Naive B cell (primary cell): ENCODE data around the gene BLZF1. TPM values are rescaled to one million over a fixed set of nuclear protein-coding genes. Genes with fewer than 3 reads are reported as not detected.
"Not testable (repeated sequence)": the region's sequence is repeated elsewhere in the genome, so short reads cannot be mapped to it uniquely, and the experiment has no call there.

ENCODE experiments used
- ATAC-seq, 2 donors: fragments of 150-1000 bp; cut with Tn5 transposase; 2 replicates each; pipeline ENCODE4 v1.10.0; 2021; ENCODE audit warnings: low read depth in 2 of 2, mild to moderate bottlenecking in 2 of 2, moderate library complexity in 2 of 2
- DNase-seq: peaks from one replicate; pipeline ENCODE4 v3.0.0; 2022
- H3K27ac Mint-ChIP-seq, 6 donors: one replicate each; pipeline ENCODE4 v1.8.0; 2020 to 2022; ENCODE audit warnings: mild to moderate bottlenecking in 6 of 6, mixed read lengths in 6 of 6, moderate library complexity in 5 of 6, inconsistent platforms in 2 of 6
- H3K27me3 Mint-ChIP-seq, 3 donors: one replicate each; pipeline ENCODE4 v1.8.0; 2021 to 2022; ENCODE audit warnings: mixed read lengths in 3 of 3, mild to moderate bottlenecking in 1 of 3
- H3K36me3 Mint-ChIP-seq, 2 donors: one replicate each; pipeline ENCODE4 v1.8.0; 2020 to 2022; ENCODE audit warnings: mixed read lengths in 2 of 2, inconsistent platforms in 1 of 2, mild to moderate bottlenecking in 1 of 2
- H3K4me1 Mint-ChIP-seq, 3 donors: one replicate each; pipeline ENCODE4 v1.8.0; 2020 to 2022; ENCODE audit warnings: mixed read lengths in 3 of 3, inconsistent platforms in 1 of 3, mild to moderate bottlenecking in 1 of 3, moderate library complexity in 1 of 3
- H3K4me3 Mint-ChIP-seq, 8 donors: one replicate each; pipeline ENCODE4 v1.8.0; 2020 to 2022; ENCODE audit warnings: mild to moderate bottlenecking in 8 of 8, mixed read lengths in 8 of 8, moderate library complexity in 8 of 8, inconsistent platforms in 2 of 8
- H3K9me3 Mint-ChIP-seq, 7 donors: one replicate each; pipeline ENCODE4 v1.8.0; 2020 to 2022; ENCODE audit warnings: mixed read lengths in 7 of 7, mild to moderate bottlenecking in 5 of 7, inconsistent platforms in 2 of 7, moderate library complexity in 1 of 7
- polyA plus RNA-seq, 6 donors: library from polyadenylated mRNA; unstranded; fragments of 300-500 nt; fragmentation: Illumina TruSeq; gene quantifications; one replicate each; pipeline ENCODE4 v1.2.3, GENCODE V29; 2021; ENCODE audit warnings: low read depth in 6 of 6

Gene BLZF1
- polyA plus RNA-seq, 6 donors from 2014 or later: 10.3 to 12.6 (median 11.0) TPM

DNA sequence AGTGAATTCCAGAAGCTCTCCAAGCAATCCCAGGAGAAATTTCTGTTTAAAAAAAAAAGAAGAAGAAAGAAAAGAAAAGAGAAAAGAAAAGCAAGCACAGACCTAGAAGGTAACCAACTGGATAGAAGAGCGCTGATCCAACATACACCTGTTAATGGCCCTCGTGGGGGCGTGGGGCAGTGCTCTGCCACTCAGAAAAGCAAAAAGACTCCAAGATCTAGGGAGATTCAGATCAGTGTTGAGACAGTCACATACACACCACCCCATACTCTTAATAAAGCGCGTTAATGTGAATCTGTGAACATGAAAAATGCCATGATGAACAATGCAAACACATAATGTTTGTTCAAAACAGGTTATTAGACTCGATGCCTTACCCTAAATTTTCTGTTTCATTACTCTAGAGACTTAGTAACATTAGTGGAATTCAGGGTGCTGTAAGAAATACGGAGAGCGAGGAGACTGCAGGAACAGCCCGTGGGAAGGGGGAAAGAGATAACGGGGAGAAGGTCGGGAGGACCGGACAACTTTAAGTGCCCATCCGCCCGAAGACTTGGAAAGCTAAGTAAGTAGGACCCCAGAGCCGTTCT lies 804 bp upstream of the BLZF1 start:
- Mint-ChIP-seq H3K9me3 (peaks cover 0 to 4% (median 0%) of the 10 kb centered on the region in 7 donors), H3K36me3 (peaks cover 10 to 15% of the 10 kb centered on the region in 2 donors)
- DNase-seq: no peak

DNA sequence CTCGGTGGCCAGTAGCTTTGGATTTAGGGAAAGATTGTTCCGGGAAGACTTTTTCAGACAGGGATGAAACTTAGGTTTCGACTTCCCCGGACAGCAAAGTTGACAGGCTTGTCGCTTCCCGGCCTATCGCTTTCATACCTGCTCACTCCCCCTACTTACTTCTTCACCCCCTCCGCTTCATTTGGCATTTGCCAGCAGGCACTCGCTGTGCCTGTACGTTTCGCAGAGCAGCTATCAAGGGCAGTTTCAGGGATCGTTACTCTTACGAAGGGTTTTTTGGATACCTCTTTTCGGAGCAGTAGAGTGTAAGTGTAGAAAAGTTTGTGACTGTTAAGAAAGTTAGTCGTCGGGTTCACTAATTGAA lies 393 bp downstream of the BLZF1 start:
- Mint-ChIP-seq H3K9me3 (peaks cover 0 to 4% (median 0%) of the 10 kb centered on the region in 7 donors), H3K4me3 (no peak overlapping the region), H3K4me1 (peaks cover 2 to 8% (median 4%) of the 10 kb centered on the region in 3 donors), H3K27me3 (no peaks in the 10 kb centered on the region), H3K36me3 (peaks cover 10% of the 10 kb centered on the region in 2 donors), H3K27ac (no peak overlapping the region)
- ATAC-seq: peak in 1 of 2 donors; percentile 5
- peak; percentile 12 for DNase-seq

More for the DNA sequence above, 804 bp upstream of the BLZF1 start:
- Mint-ChIP-seq H3K4me1 (peaks cover 2 to 5% (median 4%) of the 10 kb centered on the region in 3 donors), H3K27me3 (no peaks in the 10 kb centered on the region), H3K4me3 (no peak overlapping the region), H3K27ac (no peak overlapping the region)
- ATAC-seq: no peak

DNA sequence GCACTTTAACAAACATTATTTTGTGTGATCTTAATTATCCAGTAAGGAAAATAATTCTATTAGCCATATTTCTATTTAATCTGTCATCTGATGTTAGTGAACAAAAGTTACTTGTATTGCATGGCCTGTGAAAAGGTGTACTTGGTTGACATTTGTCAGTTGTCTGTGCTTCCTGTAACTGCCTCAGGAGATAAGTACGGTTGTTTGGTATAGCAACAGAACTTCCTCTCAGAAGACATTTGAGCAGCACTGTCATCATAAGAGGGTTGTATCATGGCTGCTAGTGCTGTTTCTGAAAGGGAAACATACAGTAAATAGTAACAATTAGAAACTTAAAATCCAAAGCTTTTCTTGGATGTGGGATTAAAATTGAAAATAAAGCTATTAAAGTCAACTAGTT lies 3.4 kb downstream of the BLZF1 start:
- no peak for DNase-seq
- no peaks in the 10 kb centered on the region for H3K9me3 Mint-ChIP-seq
- peak overlapping the region in 1 of 8 donors; percentile 22 for H3K4me3 Mint-ChIP-seq

DNA sequence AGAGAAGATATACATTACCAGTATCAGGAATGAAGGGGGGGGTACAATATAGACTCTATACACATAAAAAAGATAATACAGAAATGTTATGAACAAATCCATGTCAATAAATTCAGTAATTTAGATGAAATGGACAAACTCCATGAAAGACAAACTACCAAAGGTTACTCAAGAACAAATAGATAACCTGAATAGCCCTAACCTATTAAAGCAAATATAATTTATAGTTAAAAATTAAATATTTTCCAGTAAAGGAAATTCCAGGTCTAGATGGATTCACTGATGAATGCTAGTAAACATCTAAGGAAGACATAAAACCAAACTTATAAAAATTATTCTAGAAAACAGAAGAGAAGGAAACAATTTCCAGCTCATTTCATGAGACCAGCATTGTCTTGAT lies 13.2 kb downstream of the BLZF1 start:
- Mint-ChIP-seq H3K27ac (no peak overlapping the region), H3K4me1 (no peaks in the 10 kb centered on the region), H3K36me3 (peaks cover 20 to 37% of the 10 kb centered on the region in 2 donors), H3K4me3 (no peak overlapping the region), H3K9me3 (no peaks in the 10 kb centered on the region), H3K27me3 (no peaks in the 10 kb centered on the region)
- DNase-seq: no peak
- no peak for ATAC-seq

More for the DNA sequence above, 3.4 kb downstream of the BLZF1 start:
- H3K4me1 Mint-ChIP-seq: peaks cover 2 to 8% (median 4%) of the 10 kb centered on the region in 3 donors
- H3K27ac Mint-ChIP-seq: no peak overlapping the region
- H3K27me3 Mint-ChIP-seq: no peaks in the 10 kb centered on the region
- H3K36me3 Mint-ChIP-seq: peaks cover 8 to 10% of the 10 kb centered on the region in 2 donors
- no peak for ATAC-seq

DNA sequence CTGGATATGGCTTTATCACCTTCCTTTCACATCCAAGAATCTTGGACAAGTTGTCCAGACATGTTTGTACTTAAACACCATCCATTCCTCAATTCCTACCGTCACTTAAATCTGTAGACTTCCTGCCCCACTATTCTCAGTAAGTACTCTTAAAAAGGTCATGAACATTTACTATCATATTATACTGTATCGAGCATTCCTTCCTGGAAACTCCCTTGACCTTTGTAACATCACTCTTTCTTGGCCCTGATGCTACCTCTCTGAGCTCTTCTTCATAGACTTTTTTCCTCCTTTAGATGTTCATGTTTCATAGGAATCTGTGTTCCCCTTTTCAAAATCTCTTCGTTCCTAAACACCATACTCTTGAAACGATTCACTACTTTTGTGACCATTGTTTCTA lies 15.5 kb downstream of the BLZF1 start:
- H3K27ac Mint-ChIP-seq: no peak overlapping the region
- ATAC-seq: no peak
- H3K9me3 Mint-ChIP-seq: no peaks in the 10 kb centered on the region
- no peaks in the 10 kb centered on the region for H3K4me1 Mint-ChIP-seq
- no peaks in the 10 kb centered on the region for H3K27me3 Mint-ChIP-seq
- DNase-seq: no peak
- peaks cover 18 to 30% of the 10 kb centered on the region in 2 donors for H3K36me3 Mint-ChIP-seq
- no peak overlapping the region for H3K4me3 Mint-ChIP-seq

DNA sequence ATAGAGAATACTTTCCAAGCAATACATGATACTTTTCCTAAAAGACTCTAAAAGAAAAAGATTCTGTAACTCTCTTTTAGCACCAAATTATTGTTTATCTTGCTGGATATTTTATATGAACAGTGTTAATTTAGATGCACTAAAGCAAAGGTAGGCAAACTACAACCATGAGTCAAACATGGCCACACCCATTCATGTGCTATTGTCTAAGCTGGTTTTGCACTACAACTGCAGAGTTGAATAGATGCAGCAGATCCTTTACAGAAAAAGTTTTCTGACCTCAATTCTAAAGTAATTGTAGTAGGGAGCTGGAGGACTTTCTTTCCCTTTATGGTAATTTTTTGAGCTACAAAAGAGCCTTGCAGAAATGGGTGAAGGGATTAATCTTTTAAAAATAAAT lies 19.4 kb downstream of the BLZF1 start:
- ATAC-seq: no peak
- no peak for DNase-seq
- Mint-ChIP-seq H3K4me1 (no peaks in the 10 kb centered on the region), H3K27ac (no peak overlapping the region), H3K36me3 (peaks cover 22 to 28% of the 10 kb centered on the region in 2 donors), H3K4me3 (no peak overlapping the region), H3K9me3 (no peaks in the 10 kb centered on the region), H3K27me3 (no peaks in the 10 kb centered on the region)

DNA sequence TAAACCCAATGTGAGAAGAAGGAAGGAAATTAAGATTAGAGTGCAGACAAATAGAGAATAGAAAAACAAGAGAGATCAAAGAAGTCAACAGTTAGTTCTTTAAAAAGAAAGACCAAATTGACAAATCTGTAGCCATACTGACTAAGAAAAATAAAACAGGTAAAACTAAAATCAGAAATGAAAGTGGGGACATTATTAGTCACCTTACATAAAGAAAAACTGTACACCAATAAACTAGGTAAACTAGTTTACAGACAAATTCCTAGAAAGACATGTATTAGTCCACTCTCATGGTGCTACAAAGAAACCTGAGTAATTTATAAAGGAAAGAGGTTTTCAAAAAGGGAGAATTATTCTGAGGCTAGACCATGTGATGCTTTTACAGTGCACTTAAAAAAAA lies 22.3 kb downstream of the BLZF1 start:
- Mint-ChIP-seq H3K27me3 (no peaks in the 10 kb centered on the region), H3K27ac (no peak overlapping the region), H3K36me3 (peaks cover 22 to 36% of the 10 kb centered on the region in 2 donors), H3K9me3 (no peaks in the 10 kb centered on the region), H3K4me3 (no peak overlapping the region), H3K4me1 (no peaks in the 10 kb centered on the region)
- ATAC-seq (no peak), DNase-seq (no peak)

DNA sequence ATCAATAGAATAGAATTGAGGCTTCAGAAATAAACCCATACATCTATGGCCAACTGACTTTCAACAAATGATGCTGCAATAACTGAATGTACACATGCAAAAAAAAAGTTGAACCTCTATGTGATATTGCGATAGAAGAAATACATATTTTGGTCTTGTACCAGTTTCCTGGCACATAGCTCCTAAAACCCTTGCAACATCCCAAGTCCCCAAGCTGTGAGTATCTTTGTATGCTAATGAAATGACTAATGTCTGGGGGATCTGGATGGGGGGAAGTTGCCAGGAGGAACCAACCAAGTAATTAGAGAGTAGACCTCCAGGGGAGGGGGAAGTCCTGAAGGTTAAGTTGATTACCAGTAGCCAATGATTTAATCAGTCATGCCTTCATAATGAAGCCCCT lies 24.4 kb downstream of the BLZF1 start:
- H3K4me3 Mint-ChIP-seq: no peak overlapping the region
- H3K36me3 Mint-ChIP-seq: peaks cover 30 to 32% of the 10 kb centered on the region in 2 donors
- H3K9me3 Mint-ChIP-seq: no peaks in the 10 kb centered on the region
- no peak overlapping the region for H3K27ac Mint-ChIP-seq
- H3K4me1 Mint-ChIP-seq: no peaks in the 10 kb centered on the region
- no peak for ATAC-seq
- no peak for DNase-seq
- no peaks in the 10 kb centered on the region for H3K27me3 Mint-ChIP-seq

DNA sequence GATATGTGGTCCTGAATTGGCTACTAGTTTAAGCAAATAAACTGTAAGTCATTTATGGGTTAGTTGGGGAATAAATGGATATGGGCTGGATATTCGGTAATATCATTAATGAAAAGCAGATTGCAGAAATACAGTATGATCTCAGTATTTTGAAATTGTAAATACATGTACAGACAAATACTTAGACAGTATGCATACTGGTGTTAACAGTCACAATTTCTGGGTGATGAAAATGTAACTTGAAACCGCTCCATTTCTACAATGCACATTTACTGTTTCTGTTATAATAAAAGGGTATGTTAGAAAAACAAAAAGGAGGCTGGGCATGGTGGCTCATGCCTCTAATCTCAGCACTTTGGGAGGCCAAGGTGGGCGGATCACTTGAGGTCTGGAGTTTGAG lies 28.0 kb downstream of the BLZF1 start:
- Mint-ChIP-seq H3K27ac (no peak overlapping the region), H3K9me3 (peaks cover 0 to 11% (median 6%) of the 10 kb centered on the region in 7 donors), H3K36me3 (peaks cover 15 to 23% of the 10 kb centered on the region in 2 donors), H3K4me3 (no peak overlapping the region), H3K4me1 (no peaks in the 10 kb centered on the region), H3K27me3 (no peaks in the 10 kb centered on the region)
- ATAC-seq: no peak
- DNase-seq: no peak

DNA sequence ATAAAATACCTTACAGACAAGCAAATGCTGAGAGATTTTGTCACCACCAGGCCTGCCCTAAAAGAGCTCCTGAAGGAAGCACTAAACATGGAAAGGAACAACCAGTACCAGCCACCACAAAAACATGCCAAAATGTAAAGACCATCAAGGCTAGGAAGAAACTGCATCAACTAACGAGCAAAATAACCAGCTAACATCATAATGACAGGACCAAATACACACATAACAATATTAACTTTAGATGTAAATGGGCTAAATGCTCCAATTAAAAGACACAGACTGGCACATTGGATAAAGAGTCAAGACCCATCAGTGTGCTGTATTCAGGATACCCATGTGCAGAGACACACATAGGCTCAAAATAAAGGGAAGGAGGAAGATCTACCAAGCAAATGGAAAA lies 34.6 kb downstream of the BLZF1 start:
- not testable (repeated sequence) for H3K4me1 Mint-ChIP-seq, ATAC-seq, H3K27me3 Mint-ChIP-seq, H3K4me3 Mint-ChIP-seq, DNase-seq, H3K27ac Mint-ChIP-seq
- Mint-ChIP-seq H3K9me3 (peaks cover 22 to 66% (median 50%) of the 10 kb centered on the region in 7 donors), H3K36me3 (peaks cover 18 to 19% of the 10 kb centered on the region in 2 donors)

DNA sequence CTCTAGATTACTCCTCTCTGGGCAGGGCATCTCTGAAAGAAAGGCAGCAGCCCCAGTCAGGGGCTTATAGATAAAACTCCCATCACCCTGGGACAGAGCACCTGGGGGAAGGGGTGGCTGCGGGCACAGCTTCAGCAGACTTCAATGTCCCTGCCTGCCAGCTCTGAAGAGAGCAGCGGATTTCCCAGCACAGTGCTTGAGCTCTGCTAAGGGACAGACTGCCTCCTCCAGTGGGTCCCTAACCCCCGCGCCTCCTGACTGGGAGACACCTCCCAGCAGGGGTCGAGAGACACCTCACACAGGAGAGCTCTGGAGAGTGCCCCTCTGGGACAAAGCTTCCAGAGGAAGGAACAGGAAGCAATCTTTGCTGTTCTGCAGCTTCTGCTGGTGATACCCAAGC lies 40.3 kb downstream of the BLZF1 start:
- Mint-ChIP-seq H3K9me3 (peaks cover 27 to 76% (median 67%) of the 10 kb centered on the region in 7 donors), H3K36me3 (peaks cover 13 to 17% of the 10 kb centered on the region in 2 donors)
- DNase-seq, H3K4me1 Mint-ChIP-seq, ATAC-seq, H3K27me3 Mint-ChIP-seq, H3K27ac Mint-ChIP-seq, H3K4me3 Mint-ChIP-seq: not testable (repeated sequence)

DNA sequence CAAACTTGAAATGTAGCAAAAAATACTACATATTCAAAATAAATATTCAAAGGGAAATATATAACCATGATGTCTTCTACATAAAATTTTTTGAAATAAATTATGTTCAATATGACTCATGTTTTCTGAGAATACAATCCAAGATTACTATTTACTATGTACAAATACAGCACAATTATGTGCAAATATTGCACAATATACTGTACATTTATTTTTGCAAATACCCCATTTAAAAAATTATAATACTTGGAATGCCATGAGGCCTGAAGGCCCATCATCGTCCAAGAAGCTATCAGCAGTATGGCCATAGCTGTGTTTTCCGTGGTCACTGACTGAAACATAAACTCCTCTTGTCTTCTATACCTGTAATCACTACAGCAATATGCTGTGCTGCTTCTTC lies 47.0 kb downstream of the BLZF1 start:
- no peak for DNase-seq
- Mint-ChIP-seq H3K9me3 (peaks cover 7 to 31% (median 28%) of the 10 kb centered on the region in 7 donors), H3K27me3 (no peaks in the 10 kb centered on the region), H3K36me3 (peaks cover 0 to 4% of the 10 kb centered on the region in 2 donors), H3K27ac (no peak overlapping the region), H3K4me1 (peaks cover 0 to 7% (median 0%) of the 10 kb centered on the region in 3 donors), H3K4me3 (no peak overlapping the region)
- ATAC-seq: no peak

DNA sequence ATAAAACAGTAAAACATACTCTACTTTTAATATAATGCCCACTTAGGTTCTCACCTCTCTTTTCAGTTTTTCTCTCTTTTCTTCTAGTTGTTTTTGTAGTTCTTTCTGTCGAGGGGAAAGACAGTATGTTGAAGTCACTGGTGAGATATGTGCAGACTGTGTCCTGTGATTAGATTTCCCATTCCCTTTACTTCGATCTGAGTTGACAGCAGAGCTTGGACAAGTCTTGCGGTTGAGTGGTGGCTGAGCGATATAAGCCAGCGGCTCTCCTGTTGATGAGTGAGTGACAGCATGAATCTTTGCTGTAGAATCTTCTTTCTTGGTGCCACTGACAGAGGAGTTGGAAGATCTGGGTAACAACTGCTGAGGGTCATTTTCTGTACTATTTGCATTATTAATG lies 53.3 kb downstream of the BLZF1 start:
- H3K36me3 Mint-ChIP-seq: no peaks in the 10 kb centered on the region
- DNase-seq: no peak
- no peak for ATAC-seq
- H3K27ac Mint-ChIP-seq: no peak overlapping the region
- H3K27me3 Mint-ChIP-seq: peaks cover 0 to 38% (median 26%) of the 10 kb centered on the region in 3 donors
- H3K9me3 Mint-ChIP-seq: no peaks in the 10 kb centered on the region
- H3K4me1 Mint-ChIP-seq: peaks cover 0 to 7% (median 0%) of the 10 kb centered on the region in 3 donors
- no peak overlapping the region for H3K4me3 Mint-ChIP-seq

DNA sequence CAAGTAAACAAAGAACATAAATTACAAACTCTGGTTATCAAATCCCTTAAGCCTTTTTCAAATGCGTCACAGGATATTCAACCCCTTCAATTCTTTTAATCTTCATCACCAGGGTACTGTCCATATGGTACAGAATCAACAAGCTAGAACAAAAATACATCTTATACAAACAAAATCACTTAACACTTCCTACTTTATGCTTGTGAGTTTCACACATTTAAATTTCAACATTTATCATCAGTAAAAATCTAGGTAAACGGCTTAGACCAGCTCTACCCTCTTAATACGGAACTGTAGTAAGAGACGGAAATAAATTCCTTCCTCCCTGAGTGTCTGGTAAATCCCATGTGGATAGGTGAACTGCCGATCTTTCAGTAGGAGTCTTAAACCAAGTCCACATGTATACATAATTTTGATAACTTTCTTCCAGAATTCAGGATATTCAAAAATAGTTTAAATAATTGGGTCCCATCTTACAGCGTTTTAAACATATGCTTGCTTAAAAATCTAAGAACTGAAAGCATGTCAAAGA lies 58.2 kb downstream of the BLZF1 start:
- no peak overlapping the region for H3K27ac Mint-ChIP-seq
- peaks cover 38 to 76% (median 63%) of the 10 kb centered on the region in 3 donors for H3K27me3 Mint-ChIP-seq
- DNase-seq: no peak
- ATAC-seq: no peak
- H3K9me3 Mint-ChIP-seq: peaks cover 0 to 5% (median 2%) of the 10 kb centered on the region in 7 donors
- H3K4me1 Mint-ChIP-seq: peaks cover 7 to 8% (median 7%) of the 10 kb centered on the region in 3 donors
- peaks cover 0 to 11% of the 10 kb centered on the region in 2 donors for H3K36me3 Mint-ChIP-seq
- no peak overlapping the region for H3K4me3 Mint-ChIP-seq
